NB4 (cell line): ENCODE data around the gene NAMPT.

Source experiments
- CTCF ChIP-seq: IDR thresholded peaks from one replicate; pipeline ENCODE4 v1.5.1; 2012; ENCODE audit warnings: low read depth, low read length
- MYC ChIP-seq: IDR thresholded peaks from 2 replicates; pipeline ENCODE4 v1.6.1; 2011; ENCODE audit warnings: low read depth, low read length

GRCh38 chr7:106206826-106207541 is 77.8 kb downstream of the NAMPT start:
- TF ChIP-seq MYC (no peak), CTCF (no peak)
